Prostate gland (tissue), 2 donors: ENCODE data around the gene TEDC2.

Experiments
- POLR2AphosphoS5 ChIP-seq: sonication (generic); formaldehyde crosslinking; IDR thresholded peaks from one replicate; pipeline ENCODE4 v1.6.1; 2017; ENCODE audit warnings: antibody characterized with exemption
- TF ChIP-seq, protein P1 (sequence below), 4 experiments: fragments of 200-600 bp in 2 of 4; fragments of 450-650 bp in 2 of 4; sonication (generic) in 2 of 4; IDR thresholded peaks; 1 replicate in 3 of 4; 2 replicates in 1 of 4; pipeline ENCODE4 v1.5.1; 2016 to 2019; ENCODE audit warnings: antibody characterized with exemption in 4 of 4, mild to moderate bottlenecking in 2 of 4, moderate library complexity in 2 of 4

DNA sequence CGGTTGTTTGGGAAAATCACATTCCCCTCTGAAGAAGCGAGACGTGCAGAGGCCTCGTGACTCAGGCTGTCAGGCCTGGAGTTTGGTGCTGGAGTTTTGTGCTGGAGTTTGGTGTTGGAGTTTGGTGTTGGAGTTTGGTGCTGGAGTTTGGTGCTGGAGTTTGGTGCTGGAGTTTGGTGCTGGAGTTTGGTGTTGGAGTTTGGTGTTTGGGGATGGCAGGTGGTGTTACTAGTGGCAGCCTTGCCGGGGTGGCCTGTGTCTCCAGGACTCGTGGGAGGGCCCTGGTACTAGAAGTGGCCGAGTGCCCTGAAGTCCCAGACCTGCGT is 27.6 kb downstream of the TEDC2 start:
- TF ChIP-seq, protein P1, sequence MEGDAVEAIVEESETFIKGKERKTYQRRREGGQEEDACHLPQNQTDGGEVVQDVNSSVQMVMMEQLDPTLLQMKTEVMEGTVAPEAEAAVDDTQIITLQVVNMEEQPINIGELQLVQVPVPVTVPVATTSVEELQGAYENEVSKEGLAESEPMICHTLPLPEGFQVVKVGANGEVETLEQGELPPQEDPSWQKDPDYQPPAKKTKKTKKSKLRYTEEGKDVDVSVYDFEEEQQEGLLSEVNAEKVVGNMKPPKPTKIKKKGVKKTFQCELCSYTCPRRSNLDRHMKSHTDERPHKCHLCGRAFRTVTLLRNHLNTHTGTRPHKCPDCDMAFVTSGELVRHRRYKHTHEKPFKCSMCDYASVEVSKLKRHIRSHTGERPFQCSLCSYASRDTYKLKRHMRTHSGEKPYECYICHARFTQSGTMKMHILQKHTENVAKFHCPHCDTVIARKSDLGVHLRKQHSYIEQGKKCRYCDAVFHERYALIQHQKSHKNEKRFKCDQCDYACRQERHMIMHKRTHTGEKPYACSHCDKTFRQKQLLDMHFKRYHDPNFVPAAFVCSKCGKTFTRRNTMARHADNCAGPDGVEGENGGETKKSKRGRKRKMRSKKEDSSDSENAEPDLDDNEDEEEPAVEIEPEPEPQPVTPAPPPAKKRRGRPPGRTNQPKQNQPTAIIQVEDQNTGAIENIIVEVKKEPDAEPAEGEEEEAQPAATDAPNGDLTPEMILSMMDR (IDR thresholded peaks at IDR 0.05), result no peak
- TF ChIP-seq POLR2AphosphoS5, result no peak
